GM21423 (cell line): ENCODE data around the gene SSR1.

Experiments used
- ATAC-seq: cut with Tn5 transposase; IDR thresholded peaks from one replicate; pipeline ENCODE4 v1.9.1; 2021; ENCODE audit warnings: mild to moderate bottlenecking, moderate library complexity; ENCODE audit not compliant: unreplicated experiment

Gene SSR1

DNA sequence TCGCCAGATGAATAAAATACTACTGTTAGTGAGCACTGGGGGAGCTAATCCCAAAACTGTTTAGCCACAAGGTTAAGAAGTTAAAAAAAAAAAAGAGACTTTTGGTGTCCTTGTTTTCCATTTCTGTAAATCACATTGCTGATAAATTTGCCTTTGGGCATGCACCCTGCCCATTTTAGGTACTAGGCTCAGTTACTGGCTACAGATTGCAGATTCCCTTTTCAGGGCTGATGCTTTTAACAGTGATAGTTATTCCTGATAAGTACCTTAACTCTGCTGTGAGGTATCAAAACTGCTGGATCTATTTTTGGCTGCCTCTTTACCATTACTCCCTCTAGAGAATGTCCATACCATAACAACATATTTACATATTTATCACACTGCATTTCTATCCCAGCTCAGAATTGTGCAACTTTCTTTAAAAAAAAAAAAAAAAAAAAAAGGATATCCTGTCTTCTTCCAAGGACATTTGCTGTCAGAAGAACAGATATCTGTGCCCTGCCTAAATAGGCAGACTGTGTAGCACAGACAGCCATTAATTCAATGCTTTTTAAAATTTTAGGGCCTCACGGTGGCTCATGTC, 94.5 kb downstream of the SSR1 start:
- ATAC-seq = no peak
